Keratinocyte (primary cell): Measurements from ENCODE around the gene SEC24D. TPM values are rescaled to one million over a fixed set of nuclear protein-coding genes. Genes with fewer than 3 reads are reported as not detected.

Experiments
- DNase-seq: peaks from one replicate; pipeline ENCODE4 v3.0.0-alpha.2; 2011; ENCODE audit warnings: low read depth, missing footprints, low spot score
- FAIRE-seq: peaks from 2 replicates; lab custom pipeline; 2011; peaks lifted over from hg19 to GRCh38; lab: Jason Lieb, UNC
- H2AFZ ChIP-seq: 2 replicates; pipeline ENCODE4 v1.6.0; 2012; ENCODE audit warnings: low read length, control low read depth, inconsistent platforms; ENCODE audit not compliant: control insufficient read depth
- H3K27ac ChIP-seq: 2 replicates; pipeline ENCODE4 v1.5.1; 2011; ENCODE audit warnings: low read length; ENCODE audit not compliant: control insufficient read depth, insufficient read depth
- H3K27me3 ChIP-seq: 3 replicates; pipeline ENCODE4 v1.6.0; 2011; ENCODE audit warnings: low read length; ENCODE audit not compliant: control insufficient read depth, insufficient read depth; ENCODE audit errors: extremely low read depth
- H3K36me3 ChIP-seq, 2 experiments: 2 replicates in 1 of 2; 3 replicates in 1 of 2; pipeline ENCODE4 v1.5.1; 2011; ENCODE audit warnings: low read length in 2 of 2, mild to moderate bottlenecking in 1 of 2; ENCODE audit not compliant: control insufficient read depth in 2 of 2, insufficient read depth in 2 of 2; ENCODE audit errors: extremely low read depth in 1 of 2
- H3K4me1 ChIP-seq: 3 replicates; pipeline ENCODE4 v1.5.1; 2011; ENCODE audit warnings: low read length; ENCODE audit not compliant: control insufficient read depth, insufficient read depth; ENCODE audit errors: extremely low read depth
- H3K4me2 ChIP-seq: 3 replicates; pipeline ENCODE4 v1.6.0; 2011; ENCODE audit warnings: low read depth, low read length; ENCODE audit not compliant: control insufficient read depth, insufficient read depth; ENCODE audit errors: extremely low read depth
- H3K4me3 ChIP-seq, 3 experiments: fragments of 200-600 bp in 1 of 3; sonication (generic) in 1 of 3; 2 replicates in 2 of 3; 3 replicates in 1 of 3; pipeline ENCODE4 v1.5.1; 2011 to 2016; ENCODE audit warnings: low read length in 3 of 3, mild to moderate bottlenecking in 3 of 3, control low read depth in 2 of 3, inconsistent platforms in 1 of 3, low read depth in 1 of 3, mixed read lengths in 1 of 3, mixed run types in 1 of 3, moderate library complexity in 1 of 3; ENCODE audit not compliant: control insufficient read depth in 2 of 3, insufficient read depth in 2 of 3; ENCODE audit errors: extremely low read depth in 1 of 3
- H3K79me2 ChIP-seq: 2 replicates; pipeline ENCODE4 v1.6.0; 2012; ENCODE audit warnings: low read length; ENCODE audit not compliant: control insufficient read depth, insufficient read depth
- H3K9ac ChIP-seq: 3 replicates; pipeline ENCODE4 v1.6.0; 2011; ENCODE audit warnings: low read length; ENCODE audit not compliant: control insufficient read depth, insufficient read depth; ENCODE audit errors: extremely low read depth
- H3K9me1 ChIP-seq: 3 replicates; pipeline ENCODE4 v1.6.0; 2011; ENCODE audit warnings: low read length; ENCODE audit not compliant: control insufficient read depth, insufficient read depth; ENCODE audit errors: extremely low read depth
- H3K9me3 ChIP-seq: 2 replicates; pipeline ENCODE4 v1.5.1; 2012; ENCODE audit warnings: low read depth, low read length; ENCODE audit not compliant: control insufficient read depth
- H4K20me1 ChIP-seq: 3 replicates; pipeline ENCODE4 v1.6.0; 2011; ENCODE audit warnings: low read length; ENCODE audit not compliant: control insufficient read depth, insufficient read depth; ENCODE audit errors: extremely low read depth
- EZH2 ChIP-seq: IDR thresholded peaks from one replicate; pipeline ENCODE4 v1.6.1; 2012; ENCODE audit warnings: inconsistent platforms, mild to moderate bottlenecking, low read length, moderate library complexity
- dilution Hi-C: fragments of 300-500 bp; cut with MboI; formaldehyde crosslinking; loops from one replicate; pipeline ENCODE4 v1.7.0; 2020; ENCODE audit warnings: low sequenced_read_pairs; ENCODE audit not compliant: extremely low pct_ligation_motif_present
- polyA plus RNA-seq, 5 experiments: library from polyadenylated mRNA; depleted of rRNA in 3 of 5; stranded (reverse) in 3 of 5; stranded (forward) in 1 of 5; unstranded in 1 of 5; fragments of >200 nt; gene quantifications; 1 replicate in 1 of 5; 2 replicates in 3 of 5; 3 replicates in 1 of 5; pipeline versions ENCODE4 v1.2.1 to v1.2.3, GENCODE V29; 2011 to 2012; ENCODE audit warnings: missing spikeins in 2 of 5, low read depth in 1 of 5, low replicate concordance in 1 of 5
- TF ChIP-seq, protein P1 (sequence below), 3 experiments: IDR thresholded peaks in 1 of 3; conservative IDR thresholded peaks in 1 of 3; optimal IDR thresholded peaks in 1 of 3; 2 replicates in 2 of 3; 3 replicates in 1 of 3; pipeline versions ENCODE3 to v1.5.1; 2011; ENCODE audit warnings: low read length in 3 of 3, mild to moderate bottlenecking in 3 of 3, moderate library complexity in 2 of 3, control low read depth in 1 of 3, inconsistent platforms in 1 of 3; ENCODE audit not compliant: insufficient read depth in 2 of 3; ENCODE audit errors: extremely low read depth in 1 of 3

SEC24D gene
- polyA plus RNA-seq, 1 donor (not counting 4 experiments of a cell fraction or from before 2014, with no cell fraction given), result 24.9 TPM

- no peak overlapping the region for H3K27ac ChIP-seq
Observed at GRCh38 chr4:118790544-118790943, 45.4 kb downstream of the SEC24D start.

GRCh38 chr4:118788911-118789310, 47.0 kb downstream of the SEC24D start:
- H3K9me1 ChIP-seq, result no peaks in the 10 kb centered on the region
- no peaks in the 10 kb centered on the region for H3K4me1 ChIP-seq
- no peak overlapping the region for H3K27ac ChIP-seq
- FAIRE-seq (no peak), DNase-seq (no peak)
- H2AFZ ChIP-seq, result no peak overlapping the region
- TF ChIP-seq EZH2, result no peak
- TF ChIP-seq, protein P1, sequence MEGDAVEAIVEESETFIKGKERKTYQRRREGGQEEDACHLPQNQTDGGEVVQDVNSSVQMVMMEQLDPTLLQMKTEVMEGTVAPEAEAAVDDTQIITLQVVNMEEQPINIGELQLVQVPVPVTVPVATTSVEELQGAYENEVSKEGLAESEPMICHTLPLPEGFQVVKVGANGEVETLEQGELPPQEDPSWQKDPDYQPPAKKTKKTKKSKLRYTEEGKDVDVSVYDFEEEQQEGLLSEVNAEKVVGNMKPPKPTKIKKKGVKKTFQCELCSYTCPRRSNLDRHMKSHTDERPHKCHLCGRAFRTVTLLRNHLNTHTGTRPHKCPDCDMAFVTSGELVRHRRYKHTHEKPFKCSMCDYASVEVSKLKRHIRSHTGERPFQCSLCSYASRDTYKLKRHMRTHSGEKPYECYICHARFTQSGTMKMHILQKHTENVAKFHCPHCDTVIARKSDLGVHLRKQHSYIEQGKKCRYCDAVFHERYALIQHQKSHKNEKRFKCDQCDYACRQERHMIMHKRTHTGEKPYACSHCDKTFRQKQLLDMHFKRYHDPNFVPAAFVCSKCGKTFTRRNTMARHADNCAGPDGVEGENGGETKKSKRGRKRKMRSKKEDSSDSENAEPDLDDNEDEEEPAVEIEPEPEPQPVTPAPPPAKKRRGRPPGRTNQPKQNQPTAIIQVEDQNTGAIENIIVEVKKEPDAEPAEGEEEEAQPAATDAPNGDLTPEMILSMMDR (optimal IDR thresholded peaks at IDR 0.05 in 1 of 3, IDR thresholded peaks at IDR 0.05 in 1 of 3, conservative IDR thresholded peaks at IDR 0.05 in 1 of 3; ENCODE audit: extremely low read depth in 1 of 3, insufficient read depth in 2 of 3, low read length in 3 of 3), result no peak
- peaks cover 0 to 5% of the 10 kb centered on the region in 2 experiments for H3K36me3 ChIP-seq
- no peaks in the 10 kb centered on the region for H3K79me2 ChIP-seq
- dilution Hi-C loops, result no loop called here
- H4K20me1 ChIP-seq, result no peaks in the 10 kb centered on the region
- no peak overlapping the region for H3K4me3 ChIP-seq
- H3K9me3 ChIP-seq, result no peaks in the 10 kb centered on the region
- no peak overlapping the region for H3K9ac ChIP-seq
- H3K27me3 ChIP-seq, result no peaks in the 10 kb centered on the region
- no peak overlapping the region for H3K4me2 ChIP-seq

More at GRCh38 chr4:118790544-118790943, 45.4 kb downstream of the SEC24D start:
- Histone ChIP-seq H3K79me2 (no peaks in the 10 kb centered on the region), H3K9me3 (no peaks in the 10 kb centered on the region), H3K4me3 (no peak overlapping the region), H3K9ac (no peak overlapping the region), H3K27me3 (no peaks in the 10 kb centered on the region), H3K36me3 (peaks cover 0 to 6% of the 10 kb centered on the region in 2 experiments), H3K4me2 (no peak overlapping the region), H3K9me1 (no peaks in the 10 kb centered on the region), H3K4me1 (no peaks in the 10 kb centered on the region), H4K20me1 (no peaks in the 10 kb centered on the region), H2AFZ (no peak overlapping the region)
- FAIRE-seq, result no peak
- TF ChIP-seq, protein P1 (optimal IDR thresholded peaks at IDR 0.05 in 1 of 3, IDR thresholded peaks at IDR 0.05 in 1 of 3, conservative IDR thresholded peaks at IDR 0.05 in 1 of 3; ENCODE audit: extremely low read depth in 1 of 3, insufficient read depth in 2 of 3, low read length in 3 of 3), result no peak
- TF ChIP-seq EZH2, result no peak
- dilution Hi-C loops, result no loop called here
- DNase-seq, result no peak
